Measurements from ENCODE around the gene RANBP3. TPM values are rescaled to one million over a fixed set of nuclear protein-coding genes. Genes with fewer than 3 reads are reported as not detected.
"Not testable (repeated sequence)": the region's sequence is repeated elsewhere in the genome, so short reads cannot be mapped to it uniquely, and the experiment has no call there.

The RANBP3 gene, protein sequence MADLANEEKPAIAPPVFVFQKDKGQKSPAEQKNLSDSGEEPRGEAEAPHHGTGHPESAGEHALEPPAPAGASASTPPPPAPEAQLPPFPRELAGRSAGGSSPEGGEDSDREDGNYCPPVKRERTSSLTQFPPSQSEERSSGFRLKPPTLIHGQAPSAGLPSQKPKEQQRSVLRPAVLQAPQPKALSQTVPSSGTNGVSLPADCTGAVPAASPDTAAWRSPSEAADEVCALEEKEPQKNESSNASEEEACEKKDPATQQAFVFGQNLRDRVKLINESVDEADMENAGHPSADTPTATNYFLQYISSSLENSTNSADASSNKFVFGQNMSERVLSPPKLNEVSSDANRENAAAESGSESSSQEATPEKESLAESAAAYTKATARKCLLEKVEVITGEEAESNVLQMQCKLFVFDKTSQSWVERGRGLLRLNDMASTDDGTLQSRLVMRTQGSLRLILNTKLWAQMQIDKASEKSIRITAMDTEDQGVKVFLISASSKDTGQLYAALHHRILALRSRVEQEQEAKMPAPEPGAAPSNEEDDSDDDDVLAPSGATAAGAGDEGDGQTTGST
- polyA plus RNA-seq (2013, experiment 1 of 2; ENCODE audit: insufficient read length) = 52.5 TPM
- 49.4 TPM for polyA plus RNA-seq (2013, experiment 2 of 2; ENCODE audit: insufficient read length)

DNA sequence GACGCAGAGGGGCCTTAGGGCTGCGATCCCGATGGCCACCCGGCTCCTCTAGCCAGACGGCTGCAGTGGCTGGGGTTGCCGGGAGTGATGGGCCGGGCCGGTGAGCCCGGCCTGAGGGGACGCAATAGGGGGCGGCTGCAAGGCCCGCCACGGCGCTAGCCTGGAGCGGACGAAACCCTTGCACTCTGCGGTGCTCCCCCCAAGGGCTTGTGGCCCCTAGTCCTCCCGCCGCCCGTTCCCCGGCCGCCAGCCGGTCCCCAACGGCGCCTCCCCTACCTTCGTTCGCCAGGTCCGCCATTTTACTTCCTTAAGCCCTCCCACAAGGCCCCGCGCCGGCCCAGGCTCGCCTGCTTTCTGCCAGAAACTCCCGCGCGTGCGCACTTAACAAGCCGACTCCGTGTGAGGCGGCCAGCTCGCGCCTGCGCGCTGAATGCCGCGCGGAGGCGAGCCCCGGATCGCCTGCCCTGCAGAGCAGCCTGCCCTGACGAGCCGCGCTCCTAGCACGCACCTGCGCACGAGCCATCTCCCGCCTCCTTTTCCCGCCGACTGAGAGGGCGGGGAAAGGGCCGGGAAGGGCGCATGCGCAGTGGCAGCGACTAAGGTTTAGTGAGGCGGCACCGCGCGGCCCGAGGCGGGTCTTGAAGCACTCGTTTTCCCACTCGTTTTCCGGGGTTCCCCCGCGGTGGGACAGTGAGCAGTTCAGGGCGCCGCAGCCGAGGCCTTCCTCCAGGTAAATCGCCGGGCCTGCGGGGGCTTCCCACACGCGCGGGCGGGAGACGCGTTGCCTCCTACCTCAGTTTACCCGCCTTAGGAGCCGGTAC lies at the start of gene RANBP3:
RANBP3 (minus strand) TSS at position 356 of the 821 bp plus-strand sequence; CDS start at position 298, 58 bp downstream.
- peak; percentile 99 for DNase-seq

DNA sequence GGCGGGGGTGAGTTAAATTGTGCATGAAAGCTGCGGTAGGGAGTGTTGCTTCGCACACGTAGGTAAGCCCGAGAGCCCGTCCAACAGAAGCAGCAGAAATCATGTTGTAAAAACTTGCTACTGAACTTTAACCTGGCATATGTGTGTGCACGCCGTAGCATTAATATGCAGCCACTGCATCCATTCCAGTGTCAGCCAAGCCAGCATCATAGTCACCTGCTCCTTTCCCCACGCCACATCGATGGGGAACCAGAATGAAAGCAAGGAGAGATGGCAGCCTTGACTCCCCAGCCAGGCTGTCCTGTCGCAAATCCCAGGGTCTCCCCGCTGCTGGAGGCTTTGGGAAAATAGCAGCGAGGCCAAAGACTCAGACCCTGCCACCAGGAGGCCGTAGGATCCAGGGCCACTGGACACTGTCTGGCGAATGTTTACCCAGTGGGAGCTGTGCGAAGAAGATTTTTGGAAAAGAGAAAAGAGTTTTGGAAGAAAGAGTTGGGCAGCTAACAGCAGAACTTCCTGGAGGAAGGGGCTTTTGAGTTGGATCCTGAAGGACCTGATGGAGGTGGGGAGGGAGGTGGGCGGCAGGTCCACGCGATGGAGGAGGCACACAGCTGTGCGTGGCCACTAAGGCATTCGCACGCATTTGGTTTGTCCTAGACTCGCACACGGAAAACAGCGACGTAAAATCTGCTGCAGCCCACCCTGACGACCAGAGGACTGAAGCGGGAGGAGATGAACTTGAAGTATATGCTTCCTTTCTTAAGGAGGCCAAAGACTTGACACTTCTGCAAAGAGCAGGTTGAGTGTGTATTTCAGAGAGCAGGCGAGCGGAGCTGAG lies 48.7 kb upstream of the RANBP3 start:
- no peak for DNase-seq

DNA sequence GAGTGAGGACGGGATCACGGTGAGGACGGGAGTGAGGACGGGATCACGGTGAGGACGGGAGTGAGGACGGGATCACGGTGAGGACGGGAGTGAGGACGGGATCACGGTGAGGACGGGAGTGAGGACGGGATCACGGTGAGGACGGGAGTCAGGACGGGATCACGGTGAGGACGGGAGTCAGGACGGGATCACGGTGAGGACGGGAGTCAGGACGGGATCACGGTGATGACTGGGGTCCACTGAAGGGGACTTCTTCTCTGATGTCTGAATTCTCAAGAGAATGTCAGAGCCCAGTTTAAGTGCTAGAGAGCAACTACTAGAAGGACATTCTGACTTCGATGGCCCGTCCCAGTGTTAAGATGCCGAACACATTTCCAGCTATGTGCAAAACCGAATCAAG lies 46.8 kb upstream of the RANBP3 start:
- DNase-seq = not testable (repeated sequence)

DNA sequence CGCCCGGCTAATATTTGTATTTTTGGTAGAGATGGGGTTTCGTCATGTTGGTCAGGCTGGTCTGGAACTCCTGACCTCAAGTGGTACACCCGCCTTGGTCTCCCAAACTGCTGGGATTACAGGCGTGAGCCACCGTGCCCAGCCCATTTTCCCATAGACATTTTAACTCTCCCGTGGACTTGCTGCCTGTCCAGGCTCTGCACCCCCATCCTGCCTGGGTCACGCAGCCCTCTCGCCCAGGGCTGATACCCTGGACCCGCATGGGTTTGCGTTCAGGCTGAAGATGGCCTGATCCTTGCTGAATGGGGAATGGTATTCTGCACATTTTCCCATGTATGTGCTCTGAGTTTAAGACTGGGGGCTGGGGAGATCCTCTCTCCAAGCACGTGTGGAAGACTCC lies 46.0 kb upstream of the RANBP3 start:
- DNase-seq = no peak

DNA sequence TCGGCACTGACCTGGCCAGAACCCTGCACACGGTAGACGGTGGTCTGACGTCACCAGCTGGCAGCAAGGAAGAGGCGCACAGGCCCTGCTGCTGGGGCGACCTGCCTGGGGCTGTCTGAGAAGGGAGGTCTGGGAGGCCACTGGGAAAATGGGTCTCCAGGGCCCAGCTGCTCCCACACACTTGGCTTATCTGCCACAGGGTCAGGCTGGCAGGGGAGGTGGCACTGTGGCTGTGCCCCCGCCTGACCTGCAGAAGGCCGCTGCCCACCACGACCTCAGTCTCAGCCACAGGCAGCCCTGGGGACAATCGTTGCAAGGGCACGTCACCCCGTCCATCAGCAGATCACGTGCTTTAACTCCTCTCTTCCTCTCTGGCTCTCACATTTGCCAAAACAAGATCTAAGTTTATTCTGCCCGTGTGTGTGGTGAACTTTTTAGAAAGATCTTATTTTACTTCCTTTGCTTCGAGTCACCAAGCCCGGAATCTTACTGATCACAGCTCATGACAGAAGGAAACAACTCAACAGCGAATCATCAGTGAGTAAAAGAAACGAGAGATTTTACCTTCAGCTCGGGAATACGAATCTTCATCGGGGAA lies 45.2 kb upstream of the RANBP3 start:
- DNase-seq = peak; percentile 66

DNA sequence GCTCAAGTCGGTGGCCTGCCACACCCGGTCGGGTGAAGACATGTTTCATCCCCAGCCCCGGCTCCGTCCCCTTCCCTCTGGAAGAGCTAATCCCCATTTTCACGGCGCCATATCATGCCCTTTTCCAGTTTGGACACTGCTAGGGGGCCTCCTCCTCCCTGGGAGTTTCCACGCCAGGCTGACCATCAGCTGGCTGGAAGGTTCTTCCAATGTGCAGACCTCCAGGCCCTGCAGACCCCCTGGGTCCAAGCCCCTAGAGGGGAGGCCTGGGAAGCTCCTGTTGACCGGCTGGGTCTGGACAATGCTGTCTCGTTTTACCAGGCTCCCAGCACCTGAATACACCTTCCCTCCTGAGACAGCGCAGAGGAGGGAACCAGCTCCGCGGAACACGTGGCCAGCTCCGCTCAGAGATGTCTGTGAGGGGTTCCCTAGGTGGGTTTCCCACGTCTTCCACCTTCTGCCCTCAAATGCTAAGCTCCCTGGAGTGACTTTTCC lies 44.7 kb upstream of the RANBP3 start:
- no peak for DNase-seq

DNA sequence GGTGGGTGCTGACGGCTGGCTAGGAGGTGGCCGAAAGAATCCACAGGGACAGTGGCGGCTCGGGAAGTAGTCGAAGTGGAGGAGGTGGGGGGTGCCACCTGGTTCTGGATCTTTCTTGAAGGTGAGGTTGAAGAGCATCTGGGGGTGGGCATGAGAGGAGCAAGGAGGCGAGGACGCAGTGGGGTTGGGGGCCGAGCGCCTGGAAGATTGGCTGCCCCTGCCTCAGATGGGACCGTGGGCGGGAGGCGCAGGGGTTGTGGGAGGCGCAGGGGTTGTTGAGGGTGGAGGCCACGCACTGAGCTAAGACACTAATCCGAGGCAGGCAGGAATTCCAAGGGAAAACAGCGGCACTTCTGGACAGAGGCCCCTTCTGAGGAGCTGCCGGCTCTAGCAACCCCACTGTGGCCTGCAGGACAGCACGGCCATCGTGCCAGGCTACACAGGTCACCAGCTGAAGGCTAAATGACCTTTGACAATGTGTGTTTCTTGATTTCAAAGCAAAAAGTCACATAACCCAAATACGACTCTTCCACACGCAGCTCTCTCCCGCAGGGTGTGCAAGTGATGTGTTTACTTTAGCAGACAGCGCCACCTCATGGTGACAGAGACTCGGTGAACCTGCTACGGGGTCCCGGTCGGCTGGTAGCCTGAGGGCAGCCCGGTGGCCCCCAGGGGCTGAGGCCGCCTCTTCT lies 44.1 kb upstream of the RANBP3 start:
- peak; percentile 77 for DNase-seq

DNA sequence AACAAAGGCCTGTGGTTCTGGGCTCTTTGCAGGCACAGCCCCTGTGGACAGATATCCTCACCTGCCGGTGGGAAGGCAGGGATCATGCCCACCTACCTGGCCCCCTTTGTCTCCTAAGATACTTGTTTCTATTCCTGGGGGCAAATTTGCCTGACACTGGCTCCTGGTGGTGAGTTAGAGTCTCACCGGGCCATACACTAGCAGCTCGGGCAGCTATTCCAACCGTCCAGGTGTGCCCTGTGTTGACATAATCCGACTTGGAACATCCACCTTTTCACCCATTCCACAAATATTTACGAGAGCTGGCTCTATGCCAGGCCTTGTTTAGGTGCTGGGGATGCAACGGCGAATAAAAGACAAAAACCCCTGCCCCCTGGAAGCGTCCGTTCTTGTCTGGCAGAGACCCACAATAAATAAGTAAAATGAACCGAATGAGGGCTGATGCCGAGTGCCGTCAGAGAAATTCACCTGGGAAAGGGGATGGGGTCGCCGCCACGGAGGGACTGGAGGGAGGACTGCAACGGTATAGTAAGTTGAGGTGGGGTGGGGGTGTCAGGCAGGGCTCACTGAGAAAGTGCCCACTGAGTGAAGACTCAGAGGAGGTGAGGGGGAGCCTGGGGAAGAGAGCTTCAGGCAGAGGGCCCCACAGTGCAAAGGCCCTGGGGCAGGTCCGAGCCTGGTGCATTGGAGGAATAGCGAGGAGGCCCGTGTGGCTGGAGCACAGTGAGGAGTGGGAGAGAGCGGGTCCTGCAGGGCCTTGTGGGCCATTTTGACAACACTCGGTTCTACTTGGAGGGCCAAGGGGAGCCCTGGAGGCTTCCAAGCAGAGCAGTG lies 43.2 kb upstream of the RANBP3 start:
- no peak for DNase-seq

DNA sequence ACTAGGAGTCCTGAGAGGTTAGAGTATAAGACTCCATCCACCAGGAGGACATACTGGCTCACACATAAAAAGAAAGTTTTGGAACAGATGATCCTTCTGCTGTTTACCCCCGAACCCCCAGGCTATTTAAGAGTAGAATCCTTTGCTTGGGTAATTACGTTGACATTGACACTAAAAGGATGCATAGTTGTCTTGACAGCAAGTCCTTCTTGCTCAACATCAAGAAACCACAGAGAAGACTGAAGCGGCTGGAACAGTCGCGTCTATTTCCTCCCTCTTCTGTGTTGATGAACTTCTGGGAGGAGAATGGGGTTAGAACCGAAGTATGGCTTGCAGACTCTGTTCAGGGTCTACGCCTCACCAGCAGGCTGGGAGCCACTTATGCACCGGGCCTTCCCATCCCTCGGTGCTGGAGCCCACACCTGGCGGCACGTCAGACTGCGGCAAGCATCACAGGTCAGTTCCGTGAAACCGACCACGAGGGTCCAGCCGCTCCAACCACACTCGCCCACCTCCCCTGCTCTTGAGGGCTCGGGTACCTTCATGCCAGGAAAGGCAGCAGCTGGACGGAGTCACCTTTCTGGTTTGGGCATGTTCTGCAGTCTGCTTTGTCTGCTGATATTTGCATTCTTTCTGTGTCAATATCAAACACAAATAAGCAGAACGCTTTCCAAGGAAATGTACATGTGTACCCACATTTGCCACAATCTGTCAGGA lies 42.4 kb upstream of the RANBP3 start:
- peak; percentile 17 for DNase-seq

DNA sequence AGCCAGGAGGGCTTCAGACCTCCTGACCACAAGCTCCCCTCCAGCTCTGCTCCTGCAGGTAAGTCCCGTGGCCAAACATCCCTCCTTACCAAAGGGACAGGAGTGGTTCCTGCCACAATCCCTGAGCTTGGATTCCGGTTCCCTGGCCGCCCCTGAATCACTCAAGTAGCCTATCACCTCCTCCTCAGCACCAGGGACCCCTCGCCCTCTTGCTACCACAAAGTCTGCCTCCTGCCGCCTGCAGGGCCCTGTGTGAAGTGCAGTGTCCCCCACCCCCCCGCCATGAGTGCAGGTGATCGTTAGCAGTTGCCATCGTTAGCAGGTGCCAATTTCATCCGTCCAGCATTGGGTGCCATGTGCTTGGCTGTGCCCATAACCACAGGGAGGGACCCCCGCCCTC lies 40.8 kb upstream of the RANBP3 start:
- DNase-seq = no peak

DNA sequence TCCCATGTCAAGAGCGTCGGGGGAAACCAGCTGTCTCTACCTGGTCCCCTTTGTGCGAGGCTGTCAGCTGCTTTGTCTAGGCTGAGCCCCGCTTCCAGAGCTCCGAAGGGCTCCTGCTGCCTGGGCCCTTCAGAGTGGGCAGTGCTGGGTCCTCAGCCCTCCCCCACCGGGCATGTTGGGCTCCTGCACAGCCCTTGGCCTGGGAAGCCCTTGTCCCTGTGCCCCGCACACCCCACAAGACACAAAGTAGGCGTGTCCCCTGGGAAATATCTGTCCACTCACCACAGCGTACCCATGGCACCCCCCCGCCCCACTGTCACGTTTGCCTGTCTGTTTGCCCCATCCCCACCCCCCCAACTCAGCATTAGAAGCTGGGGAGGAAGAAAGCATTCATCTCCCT lies 39.6 kb upstream of the RANBP3 start:
- DNase-seq = no peak

DNA sequence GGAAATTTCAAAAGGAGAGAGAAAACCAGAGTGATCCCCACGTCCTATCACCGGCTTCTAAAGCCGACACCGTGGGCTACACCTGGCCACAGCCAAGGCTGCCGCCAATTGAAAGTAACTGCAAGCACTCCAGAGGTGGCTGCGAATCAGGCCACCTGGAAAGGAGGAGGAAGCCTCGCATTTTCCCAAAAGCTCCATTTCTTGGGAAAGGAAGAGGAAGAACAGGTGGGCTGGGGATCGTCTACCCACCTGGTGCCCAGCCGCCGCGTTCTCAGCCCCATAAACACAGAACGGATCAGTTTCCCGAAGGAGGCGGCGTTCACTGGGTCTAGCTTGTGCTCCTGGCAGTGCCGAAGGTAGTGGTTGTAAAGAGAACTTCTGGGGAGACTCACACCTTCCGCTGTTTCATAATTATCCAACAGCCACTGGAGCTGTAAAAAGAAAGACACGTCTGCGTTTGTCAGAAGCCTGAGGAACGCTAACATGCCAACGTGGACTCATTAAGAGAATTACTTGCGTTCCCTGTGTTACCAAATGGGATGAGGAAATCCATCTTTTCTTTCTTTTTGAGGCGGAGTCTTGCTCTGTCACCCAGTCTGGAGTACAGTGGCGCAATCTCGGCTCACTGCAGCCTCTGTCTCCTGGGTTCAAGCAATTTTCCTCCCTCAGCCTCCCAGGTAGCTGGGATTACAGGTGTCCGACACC lies 38.1 kb upstream of the RANBP3 start:
- DNase-seq = no peak

DNA sequence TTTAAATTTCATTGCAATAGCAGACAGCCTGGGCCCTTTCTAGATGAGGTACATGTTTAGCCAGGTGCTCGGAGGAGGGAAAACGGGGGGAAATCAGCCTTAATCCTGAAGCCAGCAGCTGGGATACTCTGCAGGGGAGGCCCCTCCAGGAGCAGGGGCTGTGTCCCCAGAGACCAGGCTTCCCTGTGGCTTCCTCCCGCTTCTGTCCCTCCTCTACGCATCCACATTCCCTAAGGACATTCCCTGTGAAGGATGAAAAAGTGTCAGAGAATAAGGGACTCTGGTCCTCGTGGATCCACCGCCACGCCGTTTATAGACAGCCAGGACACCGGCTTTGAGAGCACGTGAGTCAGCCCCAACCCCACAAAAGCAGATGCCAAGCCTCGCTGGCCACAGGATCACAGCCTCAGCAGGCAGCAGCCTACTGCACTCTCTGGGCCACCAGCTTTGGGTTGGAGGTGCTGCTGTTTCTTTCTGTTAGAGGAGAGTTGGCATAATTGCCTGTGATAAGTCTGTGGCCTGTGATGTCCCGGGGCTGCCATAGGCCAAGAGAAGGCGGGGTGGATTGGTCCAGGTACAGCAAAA lies 36.7 kb upstream of the RANBP3 start:
- DNase-seq = no peak

DNA sequence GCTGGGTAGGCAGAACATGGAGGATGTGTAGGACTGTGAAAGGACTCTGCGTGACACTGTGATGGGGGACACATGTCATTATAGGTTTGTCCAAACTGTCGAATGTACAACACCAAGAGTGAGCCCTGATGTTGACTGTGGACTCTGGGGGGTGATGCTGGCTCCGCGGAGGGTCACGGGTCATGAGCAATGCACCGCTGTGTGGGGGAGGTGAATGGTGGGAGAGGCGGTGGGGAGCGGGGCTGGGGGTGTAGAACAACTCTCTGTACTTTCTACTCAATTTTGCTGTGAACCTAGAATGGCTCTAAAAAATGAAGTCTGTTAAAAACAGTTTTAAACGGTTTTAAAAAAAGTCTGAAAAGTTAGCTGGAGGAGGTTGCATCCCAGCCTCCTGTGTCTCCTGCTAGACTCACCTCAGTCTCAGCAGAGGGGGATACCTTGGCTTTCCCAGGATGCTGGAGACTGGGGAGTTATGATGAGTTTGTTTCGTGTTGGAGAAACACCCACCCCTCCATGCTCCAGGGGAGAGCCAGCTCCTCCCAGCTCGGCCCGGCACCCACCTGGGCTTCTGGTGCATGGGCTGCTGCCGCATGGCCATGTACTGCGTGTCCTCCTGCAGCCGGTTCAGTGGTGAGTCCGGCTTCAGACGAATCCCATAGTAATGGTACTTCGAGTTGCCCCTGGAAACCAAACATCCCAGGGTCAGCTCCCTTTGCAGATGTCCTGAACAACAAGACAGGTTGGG lies 34.7 kb upstream of the RANBP3 start:
- DNase-seq = no peak

DNA sequence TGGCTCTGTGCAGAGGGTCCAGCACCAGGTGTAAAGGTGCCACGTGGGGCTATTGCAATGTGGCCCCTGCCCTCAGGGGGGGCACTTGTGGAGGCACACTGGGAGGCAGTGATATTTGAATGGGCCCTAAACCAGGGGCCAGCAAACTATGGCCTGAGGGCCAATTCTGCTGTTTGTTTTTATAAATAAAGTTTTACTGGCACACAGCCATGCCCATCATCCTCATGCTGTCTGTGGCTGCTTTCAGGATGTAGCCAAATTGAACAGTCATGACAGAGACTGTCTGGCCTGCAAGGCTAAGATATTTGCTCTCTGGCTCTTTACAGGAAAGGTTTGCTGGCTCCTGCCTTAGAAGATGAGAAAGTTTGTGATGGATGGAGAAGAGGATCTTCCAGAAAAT lies 33.9 kb upstream of the RANBP3 start:
- DNase-seq = no peak

DNA sequence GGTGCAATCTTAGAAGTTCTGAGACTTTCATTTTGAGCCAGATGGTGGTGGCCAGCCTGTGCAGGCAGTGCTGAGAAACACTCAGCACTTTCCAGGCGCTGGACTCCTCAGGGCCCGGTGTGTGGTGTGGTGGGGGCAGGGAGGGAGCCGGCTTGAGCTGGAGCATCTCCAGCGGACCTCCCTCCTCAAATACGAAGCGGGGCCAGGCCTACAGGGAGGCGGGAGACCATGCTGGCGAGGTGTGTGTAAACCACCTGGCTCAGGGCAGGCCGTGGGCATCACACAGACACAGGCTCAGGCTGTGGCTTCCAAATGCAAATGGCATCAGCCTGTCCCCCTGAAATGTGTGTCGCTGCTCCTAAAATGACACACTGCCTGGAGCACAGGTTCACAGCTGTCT lies 33.3 kb upstream of the RANBP3 start:
- DNase-seq = no peak

DNA sequence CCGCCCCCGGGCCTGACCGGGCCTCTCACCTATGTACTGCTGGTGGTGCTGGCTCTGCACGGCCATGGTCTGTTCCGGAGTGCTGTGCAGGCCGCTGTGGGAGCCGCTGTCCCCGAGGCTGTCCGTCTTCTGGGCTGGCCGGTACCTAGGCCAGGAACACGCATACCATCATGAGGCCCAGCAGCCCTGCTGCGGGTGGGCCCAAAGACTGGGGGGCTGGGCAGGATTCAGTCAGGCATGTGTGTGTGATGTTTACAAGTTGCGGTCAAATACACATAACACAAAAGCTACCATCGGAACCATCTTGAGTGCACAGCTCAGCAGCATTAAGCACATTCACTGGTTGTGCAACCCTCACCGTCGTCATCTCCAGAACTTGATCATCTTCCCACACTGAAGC lies 32.2 kb upstream of the RANBP3 start:
- DNase-seq = no peak

DNA sequence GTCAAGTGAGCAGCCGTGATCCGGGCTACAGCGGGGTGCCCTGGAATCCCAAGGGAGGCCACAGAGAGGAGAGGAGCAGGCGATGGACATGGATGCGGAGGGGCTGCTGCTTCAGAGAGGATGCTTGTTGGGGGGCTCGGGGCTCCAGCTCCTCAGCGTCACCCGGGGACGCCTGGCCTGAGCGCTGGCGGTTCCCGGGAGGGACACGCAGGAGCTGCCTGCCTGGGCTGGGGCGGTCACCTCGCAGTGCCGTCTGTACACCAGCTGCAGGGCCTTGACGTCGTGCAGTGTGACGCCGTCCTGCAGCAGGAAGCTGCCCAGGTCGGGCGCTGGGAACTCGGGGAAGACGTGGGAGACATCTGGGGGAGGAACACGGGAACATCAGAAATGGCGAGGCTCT lies 29.9 kb upstream of the RANBP3 start:
- DNase-seq = no peak
